ENCODE measurements around the gene PTPRK.

DNA sequence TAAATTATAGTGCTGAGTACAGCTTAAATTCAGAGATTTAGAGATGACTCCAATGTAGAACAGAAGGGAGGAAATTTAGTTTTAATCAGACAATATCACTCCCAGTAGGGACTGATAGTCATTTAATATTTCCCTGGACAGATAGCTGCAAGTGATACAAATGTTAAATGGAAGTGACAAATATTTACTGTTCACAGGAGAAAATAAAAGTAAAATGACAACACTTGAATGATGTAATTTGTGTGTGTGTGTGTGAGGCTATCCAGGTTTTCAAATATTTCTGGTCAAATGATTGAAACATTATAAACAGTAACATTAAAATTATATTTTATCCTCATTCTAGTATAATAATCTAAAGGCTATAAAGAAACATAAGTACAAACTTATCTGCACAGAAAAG, 399.2 kb downstream of the PTPRK start:
- TF ChIP-seq, protein P1, sequence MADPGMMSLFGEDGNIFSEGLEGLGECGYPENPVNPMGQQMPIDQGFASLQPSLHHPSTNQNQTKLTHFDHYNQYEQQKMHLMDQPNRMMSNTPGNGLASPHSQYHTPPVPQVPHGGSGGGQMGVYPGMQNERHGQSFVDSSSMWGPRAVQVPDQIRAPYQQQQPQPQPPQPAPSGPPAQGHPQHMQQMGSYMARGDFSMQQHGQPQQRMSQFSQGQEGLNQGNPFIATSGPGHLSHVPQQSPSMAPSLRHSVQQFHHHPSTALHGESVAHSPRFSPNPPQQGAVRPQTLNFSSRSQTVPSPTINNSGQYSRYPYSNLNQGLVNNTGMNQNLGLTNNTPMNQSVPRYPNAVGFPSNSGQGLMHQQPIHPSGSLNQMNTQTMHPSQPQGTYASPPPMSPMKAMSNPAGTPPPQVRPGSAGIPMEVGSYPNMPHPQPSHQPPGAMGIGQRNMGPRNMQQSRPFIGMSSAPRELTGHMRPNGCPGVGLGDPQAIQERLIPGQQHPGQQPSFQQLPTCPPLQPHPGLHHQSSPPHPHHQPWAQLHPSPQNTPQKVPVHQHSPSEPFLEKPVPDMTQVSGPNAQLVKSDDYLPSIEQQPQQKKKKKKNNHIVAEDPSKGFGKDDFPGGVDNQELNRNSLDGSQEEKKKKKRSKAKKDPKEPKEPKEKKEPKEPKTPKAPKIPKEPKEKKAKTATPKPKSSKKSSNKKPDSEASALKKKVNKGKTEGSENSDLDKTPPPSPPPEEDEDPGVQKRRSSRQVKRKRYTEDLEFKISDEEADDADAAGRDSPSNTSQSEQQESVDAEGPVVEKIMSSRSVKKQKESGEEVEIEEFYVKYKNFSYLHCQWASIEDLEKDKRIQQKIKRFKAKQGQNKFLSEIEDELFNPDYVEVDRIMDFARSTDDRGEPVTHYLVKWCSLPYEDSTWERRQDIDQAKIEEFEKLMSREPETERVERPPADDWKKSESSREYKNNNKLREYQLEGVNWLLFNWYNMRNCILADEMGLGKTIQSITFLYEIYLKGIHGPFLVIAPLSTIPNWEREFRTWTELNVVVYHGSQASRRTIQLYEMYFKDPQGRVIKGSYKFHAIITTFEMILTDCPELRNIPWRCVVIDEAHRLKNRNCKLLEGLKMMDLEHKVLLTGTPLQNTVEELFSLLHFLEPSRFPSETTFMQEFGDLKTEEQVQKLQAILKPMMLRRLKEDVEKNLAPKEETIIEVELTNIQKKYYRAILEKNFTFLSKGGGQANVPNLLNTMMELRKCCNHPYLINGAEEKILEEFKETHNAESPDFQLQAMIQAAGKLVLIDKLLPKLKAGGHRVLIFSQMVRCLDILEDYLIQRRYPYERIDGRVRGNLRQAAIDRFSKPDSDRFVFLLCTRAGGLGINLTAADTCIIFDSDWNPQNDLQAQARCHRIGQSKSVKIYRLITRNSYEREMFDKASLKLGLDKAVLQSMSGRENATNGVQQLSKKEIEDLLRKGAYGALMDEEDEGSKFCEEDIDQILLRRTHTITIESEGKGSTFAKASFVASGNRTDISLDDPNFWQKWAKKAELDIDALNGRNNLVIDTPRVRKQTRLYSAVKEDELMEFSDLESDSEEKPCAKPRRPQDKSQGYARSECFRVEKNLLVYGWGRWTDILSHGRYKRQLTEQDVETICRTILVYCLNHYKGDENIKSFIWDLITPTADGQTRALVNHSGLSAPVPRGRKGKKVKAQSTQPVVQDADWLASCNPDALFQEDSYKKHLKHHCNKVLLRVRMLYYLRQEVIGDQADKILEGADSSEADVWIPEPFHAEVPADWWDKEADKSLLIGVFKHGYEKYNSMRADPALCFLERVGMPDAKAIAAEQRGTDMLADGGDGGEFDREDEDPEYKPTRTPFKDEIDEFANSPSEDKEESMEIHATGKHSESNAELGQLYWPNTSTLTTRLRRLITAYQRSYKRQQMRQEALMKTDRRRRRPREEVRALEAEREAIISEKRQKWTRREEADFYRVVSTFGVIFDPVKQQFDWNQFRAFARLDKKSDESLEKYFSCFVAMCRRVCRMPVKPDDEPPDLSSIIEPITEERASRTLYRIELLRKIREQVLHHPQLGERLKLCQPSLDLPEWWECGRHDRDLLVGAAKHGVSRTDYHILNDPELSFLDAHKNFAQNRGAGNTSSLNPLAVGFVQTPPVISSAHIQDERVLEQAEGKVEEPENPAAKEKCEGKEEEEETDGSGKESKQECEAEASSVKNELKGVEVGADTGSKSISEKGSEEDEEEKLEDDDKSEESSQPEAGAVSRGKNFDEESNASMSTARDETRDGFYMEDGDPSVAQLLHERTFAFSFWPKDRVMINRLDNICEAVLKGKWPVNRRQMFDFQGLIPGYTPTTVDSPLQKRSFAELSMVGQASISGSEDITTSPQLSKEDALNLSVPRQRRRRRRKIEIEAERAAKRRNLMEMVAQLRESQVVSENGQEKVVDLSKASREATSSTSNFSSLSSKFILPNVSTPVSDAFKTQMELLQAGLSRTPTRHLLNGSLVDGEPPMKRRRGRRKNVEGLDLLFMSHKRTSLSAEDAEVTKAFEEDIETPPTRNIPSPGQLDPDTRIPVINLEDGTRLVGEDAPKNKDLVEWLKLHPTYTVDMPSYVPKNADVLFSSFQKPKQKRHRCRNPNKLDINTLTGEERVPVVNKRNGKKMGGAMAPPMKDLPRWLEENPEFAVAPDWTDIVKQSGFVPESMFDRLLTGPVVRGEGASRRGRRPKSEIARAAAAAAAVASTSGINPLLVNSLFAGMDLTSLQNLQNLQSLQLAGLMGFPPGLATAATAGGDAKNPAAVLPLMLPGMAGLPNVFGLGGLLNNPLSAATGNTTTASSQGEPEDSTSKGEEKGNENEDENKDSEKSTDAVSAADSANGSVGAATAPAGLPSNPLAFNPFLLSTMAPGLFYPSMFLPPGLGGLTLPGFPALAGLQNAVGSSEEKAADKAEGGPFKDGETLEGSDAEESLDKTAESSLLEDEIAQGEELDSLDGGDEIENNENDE (IDR thresholded peaks at IDR 0.05; ENCODE audit: insufficient replicate concordance, low read length), result no peak
- TF ChIP-seq SIN3A (conservative IDR thresholded peaks at IDR 0.05 in 1 of 2, IDR thresholded peaks at IDR 0.05 in 1 of 2; ENCODE audit: low read depth in 1 of 2, low read length in 2 of 2), result no peak
